ENCODE results near the gene C2CD4A. TPM values are rescaled to one million over a fixed set of nuclear protein-coding genes. Genes with fewer than 3 reads are reported as not detected.
A peak's percentile ranks its signal among the peaks of the same experiment; 100 is the strongest.
"Not testable (repeated sequence)": the region's sequence is repeated elsewhere in the genome, so short reads cannot be mapped to it uniquely, and the experiment has no call there.

C2CD4A gene
- not detected in 2 replicates for total RNA-seq (2014; rRNA removed; shearing (Covaris generic))

DNA sequence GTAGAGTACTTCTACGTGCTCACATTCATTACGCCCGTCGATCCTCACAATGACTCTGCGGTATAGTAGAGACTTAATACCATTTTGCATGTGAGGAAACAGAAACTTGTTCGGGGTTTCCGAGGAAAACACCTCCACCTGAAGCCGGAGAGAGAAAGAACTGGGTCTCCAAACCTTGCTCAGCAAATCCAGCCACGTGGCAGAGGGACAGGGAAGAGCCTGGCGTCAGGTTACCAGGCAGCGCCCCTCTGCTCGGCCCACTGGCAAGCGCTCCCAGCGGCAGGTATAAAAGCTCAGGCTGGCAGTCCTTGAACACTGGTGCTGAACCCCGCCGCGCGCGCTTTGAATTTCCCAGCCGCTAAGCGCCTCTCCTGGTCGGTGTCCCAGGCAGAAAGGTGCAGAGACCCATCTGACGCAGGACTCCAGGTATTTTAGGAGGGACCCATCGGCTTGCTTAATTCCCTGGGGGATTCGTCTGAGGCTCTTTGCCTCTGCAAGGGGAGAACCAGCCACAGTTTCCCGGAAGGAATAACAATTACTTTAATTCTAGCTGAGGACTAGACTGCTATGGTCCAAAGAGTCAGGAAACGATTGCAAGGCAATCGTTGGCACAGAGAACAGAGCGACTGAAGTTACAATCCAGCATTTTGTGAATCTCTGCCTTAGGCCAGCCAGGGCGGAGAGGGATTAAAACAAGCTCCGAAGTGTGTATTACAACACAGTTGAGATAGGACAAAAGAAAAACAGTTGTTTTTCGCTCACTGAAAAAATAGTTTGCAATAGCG is at the start of gene C2CD4A:
C2CD4A (plus strand) TSS at position 315 of the 785 bp plus-strand sequence. CDS start 637 bp downstream, outside the sequence.
- DNase-seq (ENCODE audit: low spot score), result no peak

DNA sequence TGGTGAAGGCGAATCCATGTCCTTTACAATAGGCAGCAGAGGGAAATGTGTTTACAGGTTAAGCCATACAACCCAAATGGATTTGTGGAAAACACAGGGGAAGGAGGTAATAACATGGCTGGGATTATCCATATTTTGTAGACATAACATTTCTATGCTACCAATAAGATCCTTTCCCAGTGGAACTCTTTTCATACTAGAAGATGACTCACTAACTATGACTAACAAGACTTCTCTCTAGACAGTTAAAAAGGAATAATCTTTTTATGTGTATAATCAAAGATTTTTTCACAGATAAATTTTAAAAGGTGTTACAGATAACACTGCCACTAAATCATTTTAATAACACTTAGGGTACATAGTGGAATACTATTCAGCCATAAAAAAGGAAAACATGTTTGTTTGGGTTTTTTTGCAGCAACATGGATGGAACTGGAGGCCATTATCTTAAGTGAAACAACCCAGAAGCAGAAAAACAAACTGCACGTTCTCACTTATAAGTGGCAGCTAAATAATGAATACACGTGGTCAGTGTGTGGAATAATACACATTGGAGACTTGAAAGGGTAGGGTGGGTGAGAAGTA is 46.1 kb upstream of the C2CD4A start:
- no peak for DNase-seq (ENCODE audit: low spot score)

DNA sequence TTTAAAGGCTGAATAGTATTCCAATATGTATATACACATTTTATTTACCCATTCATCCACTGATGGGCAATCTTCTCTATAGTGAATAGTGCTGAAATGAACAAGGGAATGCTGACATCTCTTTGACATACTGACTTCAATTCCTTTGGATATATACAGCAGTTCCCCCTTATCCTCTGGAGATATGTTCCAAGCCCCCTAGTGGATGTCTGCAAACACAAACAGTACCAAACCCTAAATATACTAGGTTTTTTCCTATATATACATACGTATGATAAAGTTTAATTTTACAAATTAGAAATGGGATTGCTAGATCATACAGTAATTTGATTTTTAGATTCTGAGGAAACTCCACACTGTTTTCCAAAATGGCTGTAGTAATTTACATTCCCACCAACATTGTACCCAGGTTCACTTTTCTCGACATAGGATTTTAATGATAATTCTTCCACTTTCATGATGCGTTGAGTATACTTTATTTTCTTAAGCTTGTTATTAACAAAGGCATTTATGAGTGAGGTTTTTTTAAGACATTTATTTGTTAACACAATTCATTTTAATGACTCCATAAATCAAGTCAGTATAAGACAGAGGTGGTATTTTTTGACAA is 44.7 kb upstream of the C2CD4A start:
- no peak for DNase-seq (ENCODE audit: low spot score)

DNA sequence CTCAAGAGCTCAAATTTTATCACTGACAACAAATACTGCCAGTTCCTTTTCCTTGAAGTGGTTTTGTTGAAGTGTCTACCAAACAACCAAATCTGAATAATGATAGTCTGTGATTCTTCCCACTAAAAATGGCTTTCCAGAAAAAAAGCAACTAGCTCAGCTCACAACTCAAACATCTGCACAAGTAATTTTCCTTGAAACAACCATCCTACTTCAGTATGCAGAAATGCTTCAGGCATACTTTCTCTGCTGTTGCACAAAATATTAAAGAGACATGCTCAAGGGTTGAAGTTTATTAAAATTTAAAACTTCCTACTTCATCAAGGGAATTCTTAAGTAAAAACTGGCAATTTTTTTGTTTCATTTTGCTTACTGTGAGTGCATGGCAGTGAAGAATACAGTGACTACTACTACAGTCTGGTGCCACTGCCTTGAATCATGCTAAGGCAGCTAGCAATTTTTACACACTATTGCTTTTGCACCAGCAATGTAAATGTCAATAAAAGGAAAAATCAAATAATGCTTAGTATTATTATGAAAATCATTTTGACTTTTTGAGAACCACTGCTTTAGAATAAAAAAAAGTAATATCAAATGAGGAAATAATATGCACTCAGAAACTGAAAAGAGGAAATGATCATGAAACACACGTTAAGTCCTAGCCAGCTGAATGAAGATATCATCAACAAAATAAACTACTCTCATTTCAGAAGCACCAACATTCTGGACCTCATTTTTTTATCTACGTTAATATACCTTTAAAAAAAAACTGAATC is 40.1 kb upstream of the C2CD4A start:
- no peak for DNase-seq (ENCODE audit: low spot score)

- DNase-seq (ENCODE audit: low spot score), result no peak
Measured at GRCh38 chr15:62027263-62027565, 39.6 kb upstream of the C2CD4A start.

- no peak for DNase-seq (ENCODE audit: low spot score)
Measured at GRCh38 chr15:62027916-62028315, 38.9 kb upstream of the C2CD4A start.

DNA sequence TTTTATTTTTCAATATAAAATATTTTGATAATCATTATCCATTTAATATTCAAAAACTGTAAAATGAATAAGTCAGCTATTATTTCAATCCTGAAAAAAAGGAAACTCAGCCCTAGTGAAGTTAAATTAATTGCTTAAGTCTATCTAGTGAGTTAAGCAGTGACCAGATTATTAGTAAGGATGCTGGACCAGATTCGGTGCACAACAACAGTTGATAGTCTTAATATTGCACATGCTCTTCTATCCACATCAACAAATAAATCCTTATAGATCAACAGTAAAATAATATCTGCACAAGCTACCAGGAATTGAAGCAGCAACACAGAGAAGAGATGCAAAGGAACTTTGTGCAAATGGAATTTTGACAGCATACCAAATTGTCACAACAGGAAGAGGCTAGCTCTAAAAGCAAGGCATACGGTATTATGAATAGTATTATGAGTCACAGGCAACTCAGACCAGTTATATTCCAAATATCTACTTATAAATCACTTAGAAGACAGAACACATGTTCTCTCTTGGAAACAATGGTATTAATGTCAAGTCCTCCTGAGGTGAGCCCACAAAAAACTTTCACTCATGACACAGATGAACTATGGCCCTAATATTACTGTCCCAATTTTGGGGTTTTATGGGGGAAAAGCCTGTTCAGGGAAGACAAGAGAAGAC is 31.4 kb upstream of the C2CD4A start:
- DNase-seq (ENCODE audit: low spot score), result no peak

DNA sequence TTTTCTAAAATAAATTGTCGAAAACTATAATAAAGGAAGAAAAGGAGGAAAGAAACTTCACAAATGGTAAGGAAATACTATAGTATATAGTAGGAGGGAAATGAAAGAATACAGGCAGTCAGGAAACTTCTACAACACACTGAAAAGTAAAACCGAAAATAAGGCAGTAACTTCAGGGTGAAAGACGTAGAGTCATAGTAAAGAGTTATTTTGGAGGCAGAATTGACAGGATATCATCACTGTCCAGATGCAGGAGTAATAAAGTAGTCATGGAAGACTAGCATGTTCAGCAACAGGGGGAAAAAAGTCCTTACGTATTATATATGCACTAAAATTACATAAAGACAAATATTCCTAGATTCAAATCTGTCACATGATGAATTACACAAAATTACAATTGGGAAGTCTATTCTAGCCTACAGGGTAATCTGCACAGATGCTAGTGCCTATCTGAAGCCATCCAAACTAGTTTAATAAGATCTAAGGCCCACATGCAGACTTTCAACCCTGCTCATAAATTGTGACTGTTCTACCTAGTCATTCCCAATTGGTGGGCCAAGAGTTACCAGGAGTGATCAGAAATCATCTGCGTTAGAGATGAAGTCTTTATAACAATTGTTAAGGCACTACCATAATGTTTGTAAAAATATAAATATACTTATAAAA is 20.6 kb upstream of the C2CD4A start:
- DNase-seq (ENCODE audit: low spot score), result no peak

DNA sequence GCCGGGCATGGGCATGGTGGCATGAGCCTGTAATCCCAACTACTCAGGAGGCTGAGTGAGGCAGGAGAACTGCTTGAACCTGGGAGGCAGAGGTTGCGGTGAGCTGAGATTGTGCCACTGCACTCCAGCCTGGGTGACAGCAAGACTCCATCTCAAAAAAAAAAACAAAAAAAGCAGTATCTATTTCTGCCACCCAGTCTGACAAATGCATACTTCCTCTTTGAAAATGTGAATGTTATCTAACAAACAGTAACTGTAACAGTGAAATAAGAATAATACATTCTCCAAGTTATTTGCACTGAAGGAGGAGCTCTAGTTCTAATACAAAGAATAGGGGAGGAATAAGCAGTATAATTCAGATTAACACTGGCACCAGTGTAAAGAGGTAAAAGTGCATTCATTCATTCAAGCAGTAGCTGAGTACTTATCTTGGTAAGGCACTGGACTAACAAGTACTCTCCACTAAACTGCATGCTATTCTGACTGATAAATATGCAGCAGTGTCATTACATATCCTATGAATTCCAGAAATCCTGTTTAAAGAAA is 19.4 kb upstream of the C2CD4A start:
- no peak for DNase-seq (ENCODE audit: low spot score)

- DNase-seq (ENCODE audit: low spot score), result not testable (repeated sequence)
Measured at GRCh38 chr15:62048254-62048653, 18.5 kb upstream of the C2CD4A start.

DNA sequence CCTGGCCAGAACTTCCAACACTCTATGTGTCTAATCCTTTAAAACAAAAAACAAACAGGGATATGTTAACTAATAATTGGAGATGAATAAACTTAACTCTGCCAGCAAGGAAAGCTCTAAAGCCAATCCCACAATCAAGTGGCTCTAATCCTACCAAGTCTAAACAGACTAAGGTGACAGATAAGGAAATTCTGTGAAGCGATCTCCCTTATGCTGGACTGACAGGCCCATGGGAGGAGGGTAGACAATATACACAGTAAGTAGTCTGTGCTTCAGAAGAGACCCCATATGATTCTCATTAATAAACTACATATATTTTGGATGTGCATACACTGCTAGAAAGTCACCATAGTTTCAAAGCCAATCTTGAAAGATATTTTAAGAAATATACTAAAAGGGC is 16.7 kb upstream of the C2CD4A start:
- no peak for DNase-seq (ENCODE audit: low spot score)

DNA sequence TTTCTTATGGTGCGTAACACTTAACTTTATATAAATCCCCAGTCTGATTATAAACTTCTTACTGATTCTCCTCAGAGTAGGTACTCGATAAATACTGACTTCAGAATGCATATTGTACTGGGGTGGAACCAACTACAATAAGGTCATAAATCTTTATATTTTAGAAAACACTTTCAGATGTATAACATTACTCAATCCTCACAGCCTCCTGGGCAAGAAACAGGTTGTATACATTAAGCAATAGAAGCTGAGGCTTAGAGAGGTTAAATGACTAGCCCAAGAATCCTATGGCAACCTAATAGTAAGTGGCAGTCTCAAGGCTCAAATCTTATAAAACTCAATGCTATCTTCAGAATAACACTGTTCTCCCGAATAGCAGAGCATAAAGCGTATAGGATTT is 15.6 kb upstream of the C2CD4A start:
- no peak for DNase-seq (ENCODE audit: low spot score)

DNA sequence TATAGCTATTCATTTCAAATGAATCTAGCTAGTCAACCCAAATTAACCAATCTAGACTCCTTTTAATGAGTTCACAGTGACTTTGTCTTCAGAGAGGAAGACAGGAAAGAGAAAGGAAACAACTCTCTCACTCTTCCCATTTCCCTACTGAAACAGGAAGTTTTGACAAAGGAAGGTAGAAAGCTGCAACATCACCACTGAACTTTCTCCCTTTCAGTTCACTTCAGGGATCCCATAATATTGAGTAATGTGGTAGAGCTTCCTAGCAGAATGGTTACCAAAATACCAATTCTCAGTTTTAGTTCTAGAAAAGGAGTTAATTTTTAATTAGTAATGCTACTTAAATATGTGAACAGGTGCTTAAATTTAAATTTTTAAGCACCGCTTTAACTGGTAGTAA is 14.1 kb upstream of the C2CD4A start:
- no peak for DNase-seq (ENCODE audit: low spot score)

DNA sequence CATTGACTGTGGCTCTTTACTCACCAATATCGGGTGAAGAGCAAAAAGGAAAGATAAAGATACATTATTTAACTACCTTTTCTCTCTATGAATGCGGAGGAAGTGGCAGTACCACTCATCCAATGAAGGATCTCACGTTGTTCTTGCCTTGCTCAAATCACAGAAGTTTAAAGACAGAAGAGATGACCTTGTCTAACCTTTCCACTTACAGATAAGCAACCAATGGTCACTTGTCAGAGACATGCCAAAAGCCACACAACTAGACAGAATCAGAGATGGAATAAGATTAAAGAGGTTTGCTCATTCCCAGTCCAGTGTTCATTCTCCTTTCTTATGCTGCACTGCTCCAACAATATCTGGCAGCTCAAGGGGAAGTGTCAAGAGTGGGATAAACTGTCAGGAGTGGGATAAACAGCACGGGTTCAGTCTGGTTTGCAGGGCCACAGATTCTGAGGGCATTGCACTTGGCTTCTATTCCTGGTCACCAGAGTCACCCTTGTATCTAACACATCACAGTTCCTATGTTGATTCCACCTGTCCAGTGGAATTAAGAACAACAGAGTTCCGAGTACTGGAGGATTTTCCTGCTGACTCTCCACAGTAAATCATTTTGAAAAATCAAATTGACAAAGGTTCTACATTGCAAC is 13.2 kb upstream of the C2CD4A start:
- no peak for DNase-seq (ENCODE audit: low spot score)

GRCh38 chr15:62054979-62055378 is 11.8 kb upstream of the C2CD4A start:
- DNase-seq (ENCODE audit: low spot score), result no peak

GRCh38 chr15:62057341-62057980 is 9.3 kb upstream of the C2CD4A start:
- DNase-seq (ENCODE audit: low spot score), result no peak

DNA sequence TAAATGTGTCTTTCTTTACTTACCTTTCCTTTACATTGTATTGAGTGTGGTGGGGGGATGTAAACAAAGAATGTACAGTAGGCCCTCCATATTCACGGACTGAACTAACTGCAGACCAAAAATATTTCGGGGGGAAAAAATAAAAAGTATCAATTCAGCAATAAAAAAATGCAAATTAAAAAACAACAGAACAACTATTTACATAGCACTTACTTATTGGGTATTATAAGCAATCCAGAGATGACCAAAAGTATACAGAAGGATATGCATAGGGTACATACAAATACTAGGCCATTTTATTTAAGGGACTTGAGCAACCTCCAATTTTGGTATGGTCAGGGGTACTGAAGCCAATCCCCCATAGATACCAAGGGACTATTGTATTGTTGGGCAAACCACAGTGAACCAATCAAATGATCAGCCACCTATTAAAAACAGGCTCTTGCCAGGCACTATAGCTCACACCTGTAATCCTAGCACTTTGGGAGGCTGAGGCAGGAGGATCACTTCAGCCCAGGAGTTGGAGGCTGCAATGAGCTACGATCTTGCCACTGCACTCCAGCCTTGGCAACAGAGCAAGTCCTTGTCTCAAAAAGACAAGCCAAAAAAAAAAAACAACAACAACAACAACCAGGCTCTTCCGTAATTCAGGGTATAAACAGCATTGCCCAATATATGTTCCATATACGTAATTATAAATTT is 8.3 kb upstream of the C2CD4A start:
- no peak for DNase-seq (ENCODE audit: low spot score)

DNA sequence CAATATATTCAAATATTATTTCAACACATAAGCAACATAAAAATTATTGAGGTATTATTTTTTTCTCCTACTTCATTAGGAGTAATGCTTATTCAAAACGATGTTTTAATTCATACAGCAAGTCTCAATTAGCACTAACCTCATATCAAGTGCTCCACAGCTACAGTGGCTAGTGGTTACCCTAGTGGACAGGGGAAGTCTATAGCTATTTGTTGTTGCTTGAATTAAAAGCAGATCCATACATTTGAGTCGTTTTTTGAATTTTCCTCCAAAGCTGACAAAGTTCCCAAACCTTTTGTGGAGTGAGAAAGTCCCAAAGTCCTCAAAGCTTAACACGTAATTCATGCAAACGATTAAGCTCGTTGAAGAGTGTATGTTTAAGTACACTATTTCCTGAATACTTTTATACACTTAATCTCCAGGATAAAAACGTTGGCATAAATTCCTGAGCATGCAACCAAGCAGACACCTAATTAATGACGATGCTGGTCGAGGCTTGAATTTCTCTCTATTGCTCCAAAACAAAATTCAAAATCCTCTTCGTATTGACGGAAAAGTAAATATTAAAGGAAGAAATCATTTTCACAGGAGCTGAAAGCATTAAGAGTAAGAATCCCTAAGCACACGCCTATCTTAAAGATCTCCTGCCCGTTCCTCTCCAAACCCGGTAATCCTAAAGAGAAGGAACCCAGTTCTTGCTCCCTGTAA is 7.5 kb upstream of the C2CD4A start:
- DNase-seq (ENCODE audit: low spot score), result no peak

DNA sequence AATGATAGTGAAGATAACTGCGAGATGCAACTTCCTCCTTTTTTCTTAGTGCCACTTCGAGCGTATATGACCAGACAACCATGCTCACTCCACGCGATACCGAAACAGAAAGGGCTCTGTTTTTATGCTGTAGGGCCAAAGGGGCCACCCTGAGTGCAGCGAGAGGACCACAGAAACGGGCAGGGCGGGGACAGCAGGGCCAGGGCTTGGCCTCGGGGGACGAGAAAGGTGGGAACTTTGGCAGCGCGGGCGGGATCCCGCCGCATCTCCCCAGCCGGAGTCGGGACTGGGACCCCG is 7.0 kb upstream of the C2CD4A start:
- peak; percentile 45 for DNase-seq (ENCODE audit: low spot score)

All from H4 (cell line).